H54 (cell line): ENCODE results near the gene CCL1.
"Not testable (repeated sequence)": the region's sequence is repeated elsewhere in the genome, so short reads cannot be mapped to it uniquely, and the experiment has no call there.

Experiments
- DNase-seq: peaks from one replicate; pipeline ENCODE4 v3.0.0; 2011; ENCODE audit warnings: low spot score, mixed read lengths; ENCODE audit not compliant: insufficient read length
- FAIRE-seq: peaks from 3 replicates; lab custom pipeline; 2011; peaks lifted over from hg19 to GRCh38; lab: Jason Lieb, UNC
- POLR2A ChIP-seq: IDR thresholded peaks from 2 replicates; pipeline ENCODE4 v1.6.1; 2011; ENCODE audit warnings: low read depth, mild to moderate bottlenecking, low read length

Gene CCL1

DNA sequence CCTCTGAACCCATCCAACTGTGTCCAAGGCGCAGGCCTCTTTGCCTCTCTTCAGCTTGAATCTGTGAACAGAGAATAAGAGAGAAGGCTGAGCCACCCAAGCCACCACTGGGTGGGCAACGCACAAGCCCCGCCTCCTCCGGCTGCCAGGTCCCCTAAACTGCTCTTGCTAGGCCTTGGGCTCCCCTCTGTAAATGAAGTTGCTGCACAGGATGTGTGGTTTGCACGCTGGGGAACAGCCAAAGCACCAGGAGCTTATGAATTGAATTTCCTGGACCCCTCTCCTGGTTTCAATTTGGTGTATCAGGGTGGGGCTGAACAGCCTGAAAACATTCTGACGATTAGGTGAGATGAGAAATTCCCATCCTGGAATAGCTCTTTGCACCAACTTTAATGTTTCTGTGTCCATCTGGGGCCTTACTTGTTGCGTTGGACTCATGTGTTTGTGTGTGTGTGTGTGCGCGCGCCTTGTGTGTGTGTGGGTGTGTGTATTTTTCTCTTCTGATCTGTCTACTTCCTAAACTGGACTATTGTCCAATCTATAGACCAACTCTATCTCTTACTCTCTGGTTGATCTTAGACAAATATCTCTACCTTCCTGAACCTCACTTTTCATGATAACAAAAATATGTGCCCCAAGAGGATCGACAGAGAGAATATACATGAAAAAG lies 2.3 kb downstream of the CCL1 start:
- FAIRE-seq (no peak), DNase-seq (no peak)
- TF ChIP-seq POLR2A = no peak

DNA sequence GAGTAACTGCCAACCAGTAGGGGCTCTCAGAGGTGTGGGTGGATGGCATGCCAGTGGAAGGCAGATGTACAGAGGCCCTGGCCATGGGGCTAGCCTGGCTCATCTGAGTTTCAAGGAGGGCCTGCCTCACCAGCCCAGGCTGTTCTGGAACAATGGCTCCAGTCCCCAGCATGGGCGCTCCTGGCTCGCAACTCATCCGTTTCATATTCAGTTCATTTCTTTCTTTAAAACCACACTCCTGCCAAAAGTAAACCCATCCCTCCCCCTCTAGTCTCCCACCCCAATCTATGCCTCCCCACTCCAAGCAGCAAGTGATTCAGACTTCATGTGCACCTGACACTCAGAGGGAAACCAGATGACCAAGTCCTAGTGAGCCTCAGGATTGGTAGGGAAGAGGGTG lies 4.4 kb downstream of the CCL1 start:
- no peak for FAIRE-seq
- TF ChIP-seq POLR2A = no peak
- no peak for DNase-seq

DNA sequence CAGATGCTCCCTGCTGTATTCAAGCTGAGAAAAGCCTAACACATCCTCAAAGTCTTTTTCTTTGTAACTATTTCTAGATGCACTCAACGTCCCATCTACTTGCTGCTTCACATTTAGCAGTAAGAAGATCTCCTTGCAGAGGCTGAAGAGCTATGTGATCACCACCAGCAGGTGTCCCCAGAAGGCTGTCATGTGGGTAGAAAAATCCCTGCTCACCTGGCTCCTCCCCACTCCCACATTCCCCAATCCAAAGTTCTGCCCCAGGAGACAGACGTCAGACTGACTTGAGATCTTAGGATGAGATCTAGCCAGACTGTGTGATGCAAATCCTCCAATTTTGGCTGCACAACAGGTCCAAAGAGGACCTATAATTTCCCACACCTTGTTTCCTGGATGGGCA lies 5.6 kb downstream of the CCL1 start:
- TF ChIP-seq POLR2A = no peak
- DNase-seq = no peak
- FAIRE-seq = no peak

DNA sequence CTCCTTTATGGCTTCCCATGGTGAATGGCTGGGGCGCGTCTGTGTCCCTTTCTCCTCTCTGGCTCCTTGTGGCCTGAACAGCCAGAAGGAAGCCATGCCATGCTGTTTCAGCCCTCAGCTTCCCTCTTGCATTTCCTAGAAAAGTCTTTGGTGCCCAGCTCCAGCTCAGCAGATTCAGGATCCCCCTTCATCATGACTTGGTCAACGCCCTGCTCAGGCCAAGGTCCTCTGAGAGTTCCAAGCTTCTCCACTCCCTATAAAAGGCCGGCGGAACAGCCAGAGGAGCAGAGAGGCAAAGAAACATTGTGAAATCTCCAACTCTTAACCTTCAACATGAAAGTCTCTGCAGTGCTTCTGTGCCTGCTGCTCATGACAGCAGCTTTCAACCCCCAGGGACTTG lies 6.8 kb downstream of the CCL1 start, which contains the start of gene CCL13:
Gene CCL13, plus strand, starts transcription at position 287 of the 400 bp plus-strand sequence. Its CDS starts 47 bp downstream, at position 334.
- DNase-seq = no peak
- TF ChIP-seq POLR2A = no peak

DNA sequence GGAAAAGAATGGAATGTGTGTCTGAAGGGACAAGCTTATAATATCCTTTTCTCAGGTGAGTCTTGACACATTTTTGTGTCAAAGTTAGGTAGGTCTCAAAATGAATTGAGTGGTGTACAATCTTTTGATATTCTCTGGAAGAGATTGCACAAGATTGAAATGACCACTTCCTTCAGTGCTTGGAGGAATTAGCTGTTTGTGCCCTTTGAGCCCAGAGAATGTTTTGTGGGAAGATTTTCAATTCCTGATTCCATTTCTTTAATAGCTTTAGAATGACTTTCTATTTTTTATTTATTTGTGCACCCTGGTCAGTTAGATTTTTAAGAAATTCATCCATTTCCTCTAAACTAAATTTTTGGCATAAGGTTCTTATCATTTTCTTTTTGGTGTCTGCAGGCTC lies 8.4 kb downstream of the CCL1 start:
- TF ChIP-seq POLR2A = no peak
- no peak for DNase-seq
- FAIRE-seq = no peak

More for the DNA sequence above, 6.8 kb downstream of the CCL1 start, which contains the start of gene CCL13:
- FAIRE-seq = no peak

DNA sequence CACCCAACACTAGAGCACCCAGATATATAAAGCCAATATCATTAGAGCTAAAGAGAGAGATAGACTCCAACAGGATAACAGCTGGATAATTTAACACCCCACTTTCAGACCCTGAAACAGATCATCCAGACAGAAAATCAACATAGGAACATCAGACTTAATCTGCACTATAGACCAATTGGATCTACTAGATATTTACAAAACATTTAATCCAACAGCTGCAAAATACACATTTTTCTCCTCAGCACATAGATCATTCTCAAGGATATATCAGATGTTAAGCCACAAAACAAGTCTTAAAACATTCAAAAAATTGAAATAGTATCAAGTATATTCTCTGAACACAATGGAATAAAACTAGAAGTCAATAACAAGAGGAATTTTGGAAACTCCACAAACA lies 10.8 kb downstream of the CCL1 start:
- DNase-seq (no peak), FAIRE-seq (no peak)
- TF ChIP-seq POLR2A = no peak

DNA sequence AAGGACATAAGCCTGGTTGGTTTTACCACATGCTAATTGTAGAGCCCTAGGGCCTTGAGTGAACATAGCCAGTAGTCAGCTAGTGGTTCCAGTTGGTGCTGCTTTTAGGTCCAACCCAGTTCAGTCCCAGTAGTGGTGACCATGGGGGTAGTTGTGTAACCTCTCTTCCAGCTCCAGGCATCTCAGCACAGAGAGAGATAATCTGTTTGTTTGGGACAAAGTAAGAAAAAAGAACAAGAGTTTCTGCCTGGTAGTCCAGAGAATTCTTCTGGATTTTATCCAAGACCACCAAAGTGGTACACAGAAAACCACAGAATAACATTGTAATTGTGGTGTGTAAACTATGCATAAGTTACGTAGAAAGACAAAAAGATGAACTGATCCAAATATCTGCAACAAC lies 11.9 kb downstream of the CCL1 start:
- DNase-seq (no peak), FAIRE-seq (no peak)
- TF ChIP-seq POLR2A = no peak

DNA sequence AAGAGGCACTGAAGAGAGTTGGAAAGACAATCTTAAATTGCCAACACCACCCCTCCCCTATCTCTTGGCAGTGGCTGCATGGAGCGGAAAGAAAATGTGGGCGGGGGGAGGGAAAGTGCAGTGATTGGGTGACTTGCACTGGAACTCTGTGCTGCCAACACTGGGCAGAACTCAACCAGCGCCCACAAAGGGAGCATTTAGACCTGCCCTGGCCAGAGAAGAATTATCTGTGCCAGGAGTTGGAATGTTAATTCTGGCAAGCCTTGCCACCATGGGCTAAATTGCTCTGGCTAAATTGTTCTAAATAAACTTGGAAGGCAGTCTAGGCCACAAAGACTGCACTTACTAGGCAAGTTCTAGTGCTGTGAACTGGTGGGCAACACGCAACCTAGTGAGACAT lies 13.3 kb downstream of the CCL1 start:
- FAIRE-seq = no peak
- no peak for DNase-seq
- no peak for TF ChIP-seq POLR2A

DNA sequence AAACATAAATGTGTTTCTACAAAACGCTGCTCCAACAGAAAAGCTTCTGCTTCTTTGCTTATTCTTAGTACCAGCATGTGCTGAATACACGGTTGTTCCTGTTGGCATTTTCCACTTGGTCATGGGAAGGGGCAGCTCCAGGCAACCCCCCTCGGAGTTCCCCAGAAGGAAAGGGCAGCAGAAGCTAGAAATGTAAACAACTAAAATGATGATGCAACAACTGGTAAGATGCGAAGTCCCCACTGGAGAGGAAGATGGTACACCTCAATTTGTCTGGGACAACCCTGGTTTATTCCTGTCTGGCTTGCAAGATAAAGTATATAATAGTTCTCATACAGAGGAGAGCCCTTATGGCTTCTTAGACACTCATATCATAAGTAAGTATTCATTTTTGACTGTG lies 16.0 kb downstream of the CCL1 start:
- no peak for FAIRE-seq
- TF ChIP-seq POLR2A = no peak
- DNase-seq = no peak

DNA sequence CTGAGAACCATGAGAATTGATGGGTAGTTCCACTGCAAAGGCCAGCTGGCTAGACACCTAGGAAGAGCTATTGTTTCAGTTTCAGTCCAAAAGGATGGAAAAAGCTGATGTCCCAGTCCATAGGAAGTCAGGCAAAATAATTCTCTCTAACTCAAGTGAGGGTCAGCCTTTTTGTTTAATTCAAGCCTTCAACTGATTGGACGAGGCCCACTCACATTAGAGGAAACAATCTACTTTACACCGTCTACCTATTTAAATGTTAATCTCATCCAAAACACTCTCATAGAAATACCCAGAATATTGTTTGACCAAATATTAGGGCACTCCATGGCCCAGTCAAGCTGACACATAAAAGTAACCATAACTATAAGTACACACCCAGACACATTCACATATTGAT lies 21.1 kb downstream of the CCL1 start:
- TF ChIP-seq POLR2A = no peak
- FAIRE-seq (no peak), DNase-seq (no peak)

DNA sequence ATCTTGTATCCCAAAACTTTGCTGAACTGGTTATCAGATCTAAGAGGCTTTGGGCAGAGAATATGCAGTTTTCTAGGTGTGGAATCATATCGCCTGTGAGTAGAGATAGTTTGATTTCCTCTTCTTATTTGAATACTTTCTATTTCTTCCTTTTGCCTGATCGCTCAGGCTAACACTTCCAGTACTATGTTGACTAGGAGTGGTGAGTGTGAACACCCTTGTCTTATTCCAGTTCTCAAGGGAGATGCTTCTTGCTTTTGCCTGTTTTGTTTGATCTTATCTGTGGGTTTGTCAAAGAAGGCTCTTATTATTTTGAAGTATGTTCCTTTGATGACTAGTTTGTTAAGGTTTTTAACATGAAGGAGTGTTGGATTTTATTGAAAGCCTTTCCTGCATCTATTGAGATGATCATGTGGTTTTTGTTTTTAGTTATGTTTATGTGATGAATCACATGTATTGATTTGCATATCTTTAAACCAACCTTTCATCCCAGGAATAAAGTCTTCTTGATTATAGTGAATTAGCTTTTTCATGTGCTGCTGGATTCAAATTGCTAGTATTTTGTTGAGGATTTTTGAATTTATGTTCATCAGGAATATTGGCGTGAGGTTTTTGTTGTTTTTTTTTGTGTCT lies 23.8 kb downstream of the CCL1 start:
- DNase-seq = no peak
- TF ChIP-seq POLR2A = no peak
- FAIRE-seq = no peak

DNA sequence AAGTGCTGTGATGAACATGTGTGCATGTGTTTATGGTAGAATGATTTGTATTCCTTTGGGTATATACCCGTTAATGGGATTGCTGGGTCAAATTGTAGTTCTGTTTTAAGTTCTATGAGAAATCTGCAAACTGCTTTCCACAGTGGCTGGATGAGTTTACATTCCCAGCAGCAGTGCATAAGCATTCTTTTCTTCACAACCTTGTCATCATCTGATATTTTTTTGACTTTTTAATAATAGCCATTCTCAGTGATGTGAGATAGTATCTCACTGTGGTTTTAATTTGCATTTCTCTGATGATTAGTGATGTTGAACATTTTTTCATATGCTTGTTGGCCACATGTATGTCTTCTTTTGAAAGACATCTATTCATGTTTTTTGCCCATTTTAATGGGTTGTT lies 25.3 kb downstream of the CCL1 start:
- FAIRE-seq = no peak
- no peak for DNase-seq
- no peak for TF ChIP-seq POLR2A

DNA sequence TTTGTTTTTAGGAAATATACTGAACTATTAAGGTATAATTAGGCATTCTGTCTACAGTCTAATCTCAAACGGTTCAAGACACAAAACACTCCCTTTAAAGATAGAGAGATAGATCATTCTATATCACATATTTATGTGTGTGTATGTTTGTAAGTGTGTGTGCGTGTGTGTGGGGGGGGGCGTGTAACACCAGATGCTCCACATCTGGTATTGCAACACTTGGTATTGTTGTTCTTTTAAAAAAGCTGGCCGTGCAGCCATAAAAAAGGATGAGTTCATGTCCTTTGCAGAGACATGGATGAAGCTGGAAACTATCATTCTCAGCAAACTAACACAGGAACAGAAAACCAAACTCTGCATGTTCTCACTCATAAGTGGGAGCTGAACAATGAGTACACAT lies 35.5 kb downstream of the CCL1 start:
- DNase-seq, FAIRE-seq: not testable (repeated sequence)

DNA sequence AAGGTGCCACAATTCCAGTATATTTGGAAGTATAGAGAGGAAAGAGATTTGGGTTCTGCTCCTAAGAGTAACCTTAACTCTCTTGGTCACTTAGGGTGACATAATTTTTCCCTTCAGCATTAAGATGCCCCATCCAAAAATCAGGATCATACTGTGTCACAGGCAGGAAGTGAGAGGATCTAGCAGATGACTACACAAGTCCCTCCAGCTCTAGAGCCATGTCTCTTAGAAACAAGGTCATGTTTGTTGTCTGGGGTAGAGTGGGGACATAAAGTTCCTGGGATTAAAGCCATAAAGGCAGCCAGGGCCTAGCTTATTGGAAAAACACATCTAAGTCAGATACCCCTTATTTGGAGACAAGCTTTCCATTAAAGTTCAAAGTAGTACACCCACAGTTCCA lies 41.1 kb downstream of the CCL1 start:
- no peak for FAIRE-seq
- TF ChIP-seq POLR2A = no peak
- DNase-seq = no peak

DNA sequence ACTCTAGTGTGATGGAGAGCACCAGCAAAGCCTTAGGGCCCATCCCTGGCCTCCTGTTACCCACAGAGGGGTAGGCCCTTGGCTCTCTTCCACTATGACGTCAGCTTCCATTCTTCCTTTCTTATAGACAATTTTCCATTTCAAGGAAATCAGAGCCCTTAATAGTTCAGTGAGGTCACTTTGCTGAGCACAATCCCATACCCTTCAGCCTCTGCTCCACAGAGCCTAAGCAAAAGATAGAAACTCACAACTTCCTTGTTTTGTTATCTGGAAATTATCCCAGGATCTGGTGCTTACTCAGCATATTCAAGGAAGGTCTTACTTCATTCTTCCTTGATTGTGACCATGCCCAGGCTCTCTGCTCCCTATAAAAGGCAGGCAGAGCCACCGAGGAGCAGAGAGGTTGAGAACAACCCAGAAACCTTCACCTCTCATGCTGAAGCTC lies 44.0 kb downstream of the CCL1 start, which contains the start of gene CCL8:
Gene CCL8, plus strand, starts transcription at position 397 of the 445 bp plus-strand sequence. CDS start 67 bp downstream, outside the sequence.
- DNase-seq (no peak), FAIRE-seq (no peak)
- TF ChIP-seq POLR2A = no peak

DNA sequence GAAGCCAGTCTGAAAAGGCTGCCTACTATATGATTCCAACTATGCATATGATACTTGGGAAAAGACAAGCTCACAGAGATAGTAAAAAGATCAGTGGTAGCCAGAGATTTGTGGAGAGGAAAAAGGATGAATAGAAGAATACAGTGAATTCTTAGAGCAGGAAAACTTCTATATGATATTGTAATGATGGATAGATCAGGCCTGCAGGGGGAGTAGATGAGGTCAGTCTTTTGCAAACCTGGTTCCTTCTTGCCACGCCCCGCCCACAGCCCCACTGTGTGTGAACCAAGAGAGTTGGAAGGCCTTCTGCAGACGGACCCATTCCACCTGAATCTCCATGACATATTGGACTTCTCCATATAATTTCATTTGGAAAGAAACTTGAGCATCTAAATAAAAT lies 44.6 kb downstream of the CCL1 start:
- DNase-seq (no peak), FAIRE-seq (no peak)
- TF ChIP-seq POLR2A = no peak
